C4-2B (cell line): ENCODE data around the gene SCYGR1.
"Not testable (repeated sequence)": the region's sequence is repeated elsewhere in the genome, so short reads cannot be mapped to it uniquely, and the experiment has no call there.

Source experiments
- H3K27ac ChIP-seq: fragments of 450-650 bp; 2 replicates; pipeline ENCODE4 v1.5.1; 2017
- CTCF ChIP-seq: fragments of 450-650 bp; conservative IDR thresholded peaks from 2 replicates; pipeline ENCODE4 v1.5.1; 2017; ENCODE audit warnings: mild to moderate bottlenecking
- ZFX ChIP-seq: fragments of 450-650 bp; IDR thresholded peaks from 2 replicates; pipeline ENCODE4 v1.6.1; 2017

Gene SCYGR1

GRCh38 chr2:227388537-227389011, 825 bp upstream of the SCYGR1 start:
- TF ChIP-seq ZFX, result no peak
- TF ChIP-seq CTCF, result no peak
- H3K27ac ChIP-seq, result no peak overlapping the region

GRCh38 chr2:227386630-227387029, 1.1 kb downstream of the SCYGR1 start:
- TF ChIP-seq ZFX (no peak), CTCF (no peak)
- H3K27ac ChIP-seq, result no peak overlapping the region

DNA sequence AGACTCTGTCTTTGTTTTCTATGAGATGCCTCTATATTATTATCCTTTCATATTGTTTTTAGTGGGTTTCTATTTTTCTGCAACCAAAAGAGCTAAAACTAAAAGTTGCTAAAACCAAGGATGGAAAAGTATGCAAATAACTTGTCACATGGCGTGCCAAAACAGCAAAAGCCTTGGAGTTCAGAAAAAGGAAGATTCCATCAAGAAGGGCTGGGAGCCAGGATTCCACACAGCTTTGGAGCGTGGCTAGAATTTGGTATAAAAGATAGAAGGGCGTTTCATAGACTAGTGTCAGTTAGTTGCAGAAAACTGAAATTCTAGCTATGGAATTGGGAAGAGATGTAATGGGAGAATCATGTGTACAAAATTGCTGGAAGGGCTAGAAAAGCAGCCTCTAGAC, 4.1 kb downstream of the SCYGR1 start:
- no peak for TF ChIP-seq CTCF
- TF ChIP-seq ZFX, result no peak
- no peak overlapping the region for H3K27ac ChIP-seq

DNA sequence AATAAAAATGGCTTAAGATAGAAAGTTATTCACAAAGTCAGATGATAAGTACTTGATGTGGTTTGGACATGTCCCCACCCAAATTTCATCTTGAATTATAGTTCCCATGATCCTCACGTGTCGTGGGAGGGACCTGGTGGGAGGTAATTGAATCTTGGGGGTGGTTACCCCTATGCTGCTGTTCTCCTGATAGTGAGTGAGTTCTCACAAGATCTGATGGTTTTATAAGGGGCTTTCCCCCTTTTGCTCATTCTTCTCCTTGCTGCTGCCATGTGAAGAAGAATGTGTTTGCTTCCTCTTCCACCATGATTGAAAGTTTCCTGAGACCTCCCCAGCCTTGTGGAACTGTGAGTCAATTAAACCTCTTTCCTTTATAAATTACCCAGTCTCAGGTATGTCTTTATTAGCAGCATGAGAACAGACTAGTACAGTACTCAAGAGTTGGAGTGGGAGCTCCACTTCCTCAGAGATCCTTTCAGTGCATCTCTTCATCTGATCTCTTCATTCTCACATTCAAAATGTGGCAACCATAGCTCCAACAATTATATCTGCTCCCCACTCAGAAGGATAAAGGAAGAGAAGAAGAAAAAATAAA, 5.4 kb downstream of the SCYGR1 start:
- H3K27ac ChIP-seq, result not testable (repeated sequence)

- TF ChIP-seq ZFX (no peak), CTCF (no peak)
- H3K27ac ChIP-seq, result no peak within 1 kb of the TSS
These were observed 8.7 kb downstream of the SCYGR1 start, which contains the start of gene TM4SF20 for GRCh38 chr2:227379095-227379494. Gene TM4SF20, minus strand, starts transcription at chr2:227379306. Its CDS starts 38 bp downstream, at chr2:227379268.

- no peak; the same call in 1 of the 2 replicates for TF ChIP-seq CTCF
- no peak for TF ChIP-seq ZFX
- no peak overlapping the region for H3K27ac ChIP-seq
These were observed 9.4 kb downstream of the SCYGR1 start for GRCh38 chr2:227378371-227378782.

- H3K27ac ChIP-seq, result no peak overlapping the region
- TF ChIP-seq ZFX (no peak), CTCF (peak; percentile 25; the same call in 1 of the 2 replicates)
These were observed 10.0 kb downstream of the SCYGR1 start for GRCh38 chr2:227377467-227378351.
